CD14-positive monocyte (primary cell): ENCODE measurements around the gene PDE4D. TPM values are rescaled to one million over a fixed set of nuclear protein-coding genes. Genes with fewer than 3 reads are reported as not detected.

Experiments
- DNase-seq, 3 donors: peaks; one replicate each; pipeline ENCODE4 v3.0.0-alpha.2; 2011 to 2022
- H2AFZ ChIP-seq: 2 replicates; pipeline ENCODE4 v1.6.0; 2012; ENCODE audit warnings: mild to moderate bottlenecking, low read depth, low read length, inconsistent platforms; ENCODE audit not compliant: insufficient read depth, poor library complexity, severe bottlenecking
- H3K27ac ChIP-seq, 2 donors: 1 replicate in 1 of 2; 2 replicates in 1 of 2; pipeline ENCODE4 v1.5.1; 2012 to 2013; ENCODE audit warnings: low read length in 2 of 2, control low read depth in 1 of 2, inconsistent platforms in 1 of 2, low read depth in 1 of 2, mild to moderate bottlenecking in 1 of 2
- H3K27me3 ChIP-seq, 2 donors: one replicate each; pipeline versions ENCODE4 v1.6.0 to v1.6.1; 2011 to 2013; ENCODE audit warnings: low read length in 2 of 2; ENCODE audit not compliant: control insufficient read depth in 2 of 2, insufficient read depth in 2 of 2
- H3K36me3 ChIP-seq, 2 donors: replicated peaks in 1 of 2; 1 replicate in 1 of 2; 2 replicates in 1 of 2; pipeline versions ENCODE4 v1.5.1 to v1.6.1; 2012 to 2013; ENCODE audit warnings: low read length in 2 of 2, control low read depth in 1 of 2, inconsistent platforms in 1 of 2, mild to moderate bottlenecking in 1 of 2; ENCODE audit not compliant: insufficient read depth in 2 of 2, control insufficient read depth in 1 of 2
- H3K4me1 ChIP-seq, 2 donors: 1 replicate in 1 of 2; 2 replicates in 1 of 2; pipeline versions ENCODE4 v1.5.1 to v1.6.1; 2012 to 2013; ENCODE audit warnings: low read length in 2 of 2, control low read depth in 1 of 2, inconsistent platforms in 1 of 2, mild to moderate bottlenecking in 1 of 2, moderate library complexity in 1 of 2; ENCODE audit not compliant: insufficient read depth in 2 of 2, control insufficient read depth in 1 of 2
- H3K4me2 ChIP-seq: replicated peaks from 2 replicates; pipeline ENCODE3; 2012; ENCODE audit warnings: low read length, moderate library complexity, mild to moderate bottlenecking; ENCODE audit not compliant: poor library complexity, severe bottlenecking; ENCODE audit errors: extremely low read depth
- H3K4me3 ChIP-seq, 3 experiments: fragments of 200-600 bp in 1 of 3; sonication (generic) in 1 of 3; replicated peaks in 1 of 3; 1 replicate in 2 of 3; 2 replicates in 1 of 3; pipeline ENCODE4 v1.5.1; 2011 to 2013; ENCODE audit warnings: low read length in 3 of 3, mild to moderate bottlenecking in 3 of 3, control low read depth in 2 of 3, low read depth in 2 of 3, inconsistent platforms in 1 of 3, moderate library complexity in 1 of 3
- H3K79me2 ChIP-seq: 2 replicates; pipeline ENCODE4 v1.6.0; 2012; ENCODE audit warnings: mild to moderate bottlenecking, control low read depth, inconsistent platforms, low read length, moderate library complexity; ENCODE audit not compliant: insufficient read depth
- H3K9ac ChIP-seq: 2 replicates; pipeline ENCODE4 v1.6.0; 2017; ENCODE audit warnings: low read length, mild to moderate bottlenecking; ENCODE audit not compliant: insufficient read depth, poor library complexity, severe bottlenecking
- H3K9me3 ChIP-seq, 2 donors: replicated peaks in 1 of 2; 1 replicate in 1 of 2; 2 replicates in 1 of 2; pipeline versions ENCODE4 v1.5.1 to v1.6.1; 2012 to 2013; ENCODE audit warnings: low read length in 2 of 2, control low read depth in 1 of 2; ENCODE audit not compliant: control insufficient read depth in 1 of 2, insufficient read depth in 1 of 2
- H4K20me1 ChIP-seq: 2 replicates; pipeline ENCODE4 v1.6.0; 2012; ENCODE audit warnings: mild to moderate bottlenecking, low read length, control low read depth, moderate library complexity; ENCODE audit not compliant: insufficient read depth
- H3K27ac Mint-ChIP-seq, 7 donors: one replicate each; pipeline ENCODE4 v1.8.0; 2020; ENCODE audit warnings: mild to moderate bottlenecking in 7 of 7, mixed read lengths in 7 of 7, moderate library complexity in 6 of 7, inconsistent platforms in 2 of 7
- H3K27me3 Mint-ChIP-seq, 3 donors: one replicate each; pipeline ENCODE4 v1.8.0; 2021 to 2022; ENCODE audit warnings: low read depth in 3 of 3, mild to moderate bottlenecking in 3 of 3, mixed read lengths in 3 of 3, moderate library complexity in 3 of 3, inconsistent platforms in 1 of 3
- H3K36me3 Mint-ChIP-seq, 2 donors: one replicate each; pipeline ENCODE4 v1.8.0; 2020; ENCODE audit warnings: mixed read lengths in 2 of 2, inconsistent platforms in 1 of 2, mild to moderate bottlenecking in 1 of 2
- H3K4me1 Mint-ChIP-seq: one replicate; pipeline ENCODE4 v1.8.0; 2020; ENCODE audit warnings: mild to moderate bottlenecking, mixed read lengths
- H3K4me3 Mint-ChIP-seq, 2 donors: one replicate each; pipeline ENCODE4 v1.8.0; 2020; ENCODE audit warnings: mild to moderate bottlenecking in 2 of 2, mixed read lengths in 2 of 2, moderate library complexity in 1 of 2
- H3K9me3 Mint-ChIP-seq, 7 donors: one replicate each; pipeline ENCODE4 v1.8.0; 2020 to 2022; ENCODE audit warnings: mixed read lengths in 7 of 7, mild to moderate bottlenecking in 6 of 7, moderate library complexity in 6 of 7, inconsistent platforms in 2 of 7
- WGBS: methylation state at CpG from one replicate; pipeline ENCODE4 v1.1.5; 2013; ENCODE audit warnings: missing lambda C conversion rate; ENCODE audit not compliant: insufficient coverage; 5-methylcytosine and 5-hydroxymethylcytosine counted together
- intact Hi-C, 2 donors: fragments of 100-400 bp; cut with micrococcal nuclease; formaldehyde crosslinking; loops; one replicate each; pipeline versions ENCODE4 v1.15.0 to v1.15.1; 2023
- polyA plus RNA-seq, 3 donors: library from polyadenylated mRNA; depleted of rRNA in 1 of 3; unstranded in 2 of 3; stranded (reverse) in 1 of 3; fragments of 300-500 nt in 2 of 3; fragments of >200 nt in 1 of 3; fragmentation: Illumina TruSeq in 2 of 3; gene quantifications; 1 replicate in 2 of 3; 2 replicates in 1 of 3; pipeline ENCODE4 v1.2.3, GENCODE V29; 2012 to 2021
- TF ChIP-seq, protein P1 (sequence below): fragments of 200-600 bp; IDR thresholded peaks from one replicate; pipeline ENCODE4 v1.8.0; 2022; ENCODE audit warnings: antibody characterized with exemption, mild to moderate bottlenecking

PDE4D gene
- polyA plus RNA-seq, 3 donors = 1.9 to 3.4 (median 2.8) TPM

DNA sequence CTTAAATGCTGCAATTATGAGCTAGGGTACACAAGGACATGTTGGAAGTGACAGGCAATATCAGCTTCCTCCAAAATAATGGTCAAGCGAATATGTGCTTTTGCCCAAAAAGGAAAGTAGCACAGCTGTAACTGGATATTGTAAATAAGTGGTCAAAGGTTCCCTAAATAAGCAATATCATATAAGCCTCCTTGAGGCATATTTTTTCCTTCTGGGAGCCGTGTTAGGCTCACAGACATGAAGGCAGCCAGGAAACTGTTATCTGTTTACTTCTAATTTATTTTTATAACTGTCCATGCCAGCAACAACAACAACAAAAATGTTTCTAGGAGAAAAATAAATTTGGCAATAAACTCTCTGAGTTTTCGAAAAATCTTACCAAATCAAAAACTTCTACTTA, 648.3 kb downstream of the PDE4D start:
- no peaks in the 10 kb centered on the region for H3K4me1 ChIP-seq
- intact Hi-C loops = no loop called here
- H3K4me1 Mint-ChIP-seq = no peaks in the 10 kb centered on the region
- H3K79me2 ChIP-seq = no peaks in the 10 kb centered on the region
- H3K9me3 Mint-ChIP-seq = no peaks in the 10 kb centered on the region
- H3K36me3 Mint-ChIP-seq = no peaks in the 10 kb centered on the region
- WGBS = no CpG with 5 or more reads among the region's 3 CpGs
- no peak overlapping the region for H3K4me3 ChIP-seq
- no peaks in the 10 kb centered on the region for H4K20me1 ChIP-seq
- no peaks in the 10 kb centered on the region for H3K36me3 ChIP-seq
- H3K4me2 ChIP-seq = no peak overlapping the region
- no peaks in the 10 kb centered on the region for H3K9me3 ChIP-seq
- H3K27me3 ChIP-seq = no peaks in the 10 kb centered on the region
- H3K27me3 Mint-ChIP-seq = no peaks in the 10 kb centered on the region
- H2AFZ ChIP-seq = no peak overlapping the region
- DNase-seq = no peak
- no peak overlapping the region for H3K9ac ChIP-seq
- H3K27ac ChIP-seq = no peak overlapping the region
- H3K27ac Mint-ChIP-seq = no peak overlapping the region
- H3K4me3 Mint-ChIP-seq = no peak overlapping the region
- TF ChIP-seq, protein P1, sequence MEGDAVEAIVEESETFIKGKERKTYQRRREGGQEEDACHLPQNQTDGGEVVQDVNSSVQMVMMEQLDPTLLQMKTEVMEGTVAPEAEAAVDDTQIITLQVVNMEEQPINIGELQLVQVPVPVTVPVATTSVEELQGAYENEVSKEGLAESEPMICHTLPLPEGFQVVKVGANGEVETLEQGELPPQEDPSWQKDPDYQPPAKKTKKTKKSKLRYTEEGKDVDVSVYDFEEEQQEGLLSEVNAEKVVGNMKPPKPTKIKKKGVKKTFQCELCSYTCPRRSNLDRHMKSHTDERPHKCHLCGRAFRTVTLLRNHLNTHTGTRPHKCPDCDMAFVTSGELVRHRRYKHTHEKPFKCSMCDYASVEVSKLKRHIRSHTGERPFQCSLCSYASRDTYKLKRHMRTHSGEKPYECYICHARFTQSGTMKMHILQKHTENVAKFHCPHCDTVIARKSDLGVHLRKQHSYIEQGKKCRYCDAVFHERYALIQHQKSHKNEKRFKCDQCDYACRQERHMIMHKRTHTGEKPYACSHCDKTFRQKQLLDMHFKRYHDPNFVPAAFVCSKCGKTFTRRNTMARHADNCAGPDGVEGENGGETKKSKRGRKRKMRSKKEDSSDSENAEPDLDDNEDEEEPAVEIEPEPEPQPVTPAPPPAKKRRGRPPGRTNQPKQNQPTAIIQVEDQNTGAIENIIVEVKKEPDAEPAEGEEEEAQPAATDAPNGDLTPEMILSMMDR = no peak

DNA sequence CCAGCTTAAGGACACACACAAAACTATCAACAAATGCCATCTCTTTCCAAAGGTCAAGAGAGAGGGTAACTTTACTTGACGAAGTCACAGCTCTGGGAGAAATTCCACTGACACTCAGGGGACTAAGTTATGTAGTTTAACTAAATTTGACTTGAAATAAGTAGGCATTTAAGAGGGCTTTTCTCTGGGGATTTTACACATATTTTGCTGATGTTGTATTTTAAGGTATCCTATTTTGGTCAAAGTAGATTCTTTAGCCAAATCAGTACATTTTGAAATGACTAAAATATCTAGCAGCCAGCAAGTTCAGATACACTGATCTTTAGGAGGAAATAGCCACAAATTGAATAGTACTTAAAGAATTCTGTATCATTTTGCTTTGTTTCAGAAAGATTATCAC, 652.0 kb downstream of the PDE4D start:
- TF ChIP-seq, protein P1 = no peak
- Histone ChIP-seq H3K36me3 (no peaks in the 10 kb centered on the region), H3K4me2 (no peak overlapping the region), H3K79me2 (no peaks in the 10 kb centered on the region), H3K27me3 (no peaks in the 10 kb centered on the region), H3K9ac (no peak overlapping the region), H3K27ac (no peak overlapping the region), H4K20me1 (no peaks in the 10 kb centered on the region), H2AFZ (no peak overlapping the region), H3K4me1 (no peaks in the 10 kb centered on the region), H3K9me3 (no peaks in the 10 kb centered on the region), H3K4me3 (no peak overlapping the region)
- H3K4me1 Mint-ChIP-seq = no peaks in the 10 kb centered on the region
- no peak overlapping the region for H3K4me3 Mint-ChIP-seq
- no peaks in the 10 kb centered on the region for H3K27me3 Mint-ChIP-seq
- intact Hi-C loops = no loop called here
- no peak for DNase-seq
- H3K9me3 Mint-ChIP-seq = peaks cover 0 to under 1% (median 0%) of the 10 kb centered on the region in 7 donors
- no CpG with 5 or more reads among the region's 1 CpG for WGBS
- H3K36me3 Mint-ChIP-seq = no peaks in the 10 kb centered on the region
- H3K27ac Mint-ChIP-seq = no peak overlapping the region
